HCT116 (cell line): ENCODE data around the gene ARPP21. TPM values are rescaled to one million over a fixed set of nuclear protein-coding genes. Genes with fewer than 3 reads are reported as not detected.

Experiments used
- ATAC-seq: fragments of 200-7000 bp; cut with Tn5 transposase; 2 replicates; pipeline ENCODE4 v1.9.1; 2020; ENCODE audit warnings: mild to moderate bottlenecking, moderate library complexity
- BruUV-seq: library from RNA; stranded (reverse); fragments of 400-500 nt; replicated peaks from 2 replicates; lab custom pipeline; 2021; lab: Mats Ljungman, UMichigan
- CTCF ChIA-PET: fragments of 300-600 bp; sonication (Branson Sonifier 250); formaldehyde crosslinking; loops from one replicate; lab custom pipeline; 2021; ENCODE audit warnings: antibody characterized with exemption; lab: Charles Lee
- POLR2A ChIA-PET: fragments of 300-600, 350-600 bp; sonication (Branson Sonifier 250); formaldehyde crosslinking; loops from one replicate; lab custom pipeline; 2021; ENCODE audit warnings: antibody characterized with exemption; lab: Charles Lee
- RAD21 ChIA-PET, 2 experiments: fragments of 300-600 bp; sonication (Branson Sonifier 250); formaldehyde crosslinking; loops; one replicate each; lab custom pipeline; 2023; ENCODE audit warnings: low total read pairs in 2 of 2; ENCODE audit not compliant: uncharacterized antibody in 2 of 2, unreplicated experiment in 2 of 2, low non-redundant PET in 1 of 2; lab: Charles Lee
- DNase-seq: peaks from one replicate; pipeline ENCODE4 v3.0.0-alpha.2; 2010; ENCODE audit warnings: low read depth, low spot score
- H2AFZ ChIP-seq: fragments of 200-600 bp; shearing (Covaris generic), sonication (generic); 2 replicates; pipeline ENCODE4 v1.6.1; 2017; ENCODE audit warnings: low read depth, mixed run types, mixed read lengths, antibody characterized with exemption, low read length; ENCODE audit not compliant: poor library complexity, severe bottlenecking
- H3K27ac ChIP-seq: 2 replicates; pipeline ENCODE4 v1.5.1; 2012; ENCODE audit warnings: low read depth, low read length
- H3K27me3 ChIP-seq: fragments of 200-600 bp; sonication (generic); 2 replicates; pipeline ENCODE4 v1.6.1; 2016; ENCODE audit warnings: mixed run types, low read length, mixed read lengths; ENCODE audit not compliant: insufficient read depth
- H3K36me3 ChIP-seq, 2 experiments: fragments of 200-500 bp in 1 of 2; fragments of 200-600 bp in 1 of 2; sonication (Bioruptor generic) in 1 of 2; sonication (generic) in 1 of 2; 2 replicates each; pipeline versions ENCODE4 v1.5.1 to v1.6.1; 2014 to 2016; ENCODE audit warnings: low read length in 2 of 2, inconsistent platforms in 1 of 2, mixed read lengths in 1 of 2, mixed run types in 1 of 2; ENCODE audit not compliant: insufficient read depth in 2 of 2, control insufficient read depth in 1 of 2
- H3K4me1 ChIP-seq, 2 experiments: fragments of 200-600 bp in 1 of 2; sonication (generic) in 1 of 2; 2 replicates each; pipeline versions ENCODE4 v1.5.1 to v1.6.1; 2012 to 2017; ENCODE audit warnings: low read length in 2 of 2, inconsistent platforms in 1 of 2, mild to moderate bottlenecking in 1 of 2, mixed read lengths in 1 of 2, mixed run types in 1 of 2, moderate library complexity in 1 of 2; ENCODE audit not compliant: insufficient read depth in 2 of 2, control insufficient read depth in 1 of 2
- H3K4me2 ChIP-seq: fragments of 200-600 bp; sonication (generic); 2 replicates; pipeline ENCODE4 v1.6.1; 2017; ENCODE audit warnings: mixed run types, low read length, mixed read lengths
- H3K4me3 ChIP-seq, 2 experiments: fragments of 200-600 bp in 1 of 2; sonication (generic) in 1 of 2; replicated peaks in 1 of 2; 2 replicates each; pipeline ENCODE4 v1.5.1; 2011 to 2016; ENCODE audit warnings: low read length in 2 of 2, control low read depth in 1 of 2, low read depth in 1 of 2, mild to moderate bottlenecking in 1 of 2, mixed read lengths in 1 of 2, mixed run types in 1 of 2
- H3K79me2 ChIP-seq: fragments of 200-600 bp; sonication (generic); 2 replicates; pipeline ENCODE4 v1.6.1; 2017; ENCODE audit warnings: mild to moderate bottlenecking, mixed run types, low read length, moderate library complexity, mixed read lengths; ENCODE audit not compliant: insufficient read depth
- H3K9ac ChIP-seq: fragments of 200-600 bp; sonication (generic); 2 replicates; pipeline ENCODE4 v1.6.1; 2016; ENCODE audit warnings: low read length, mixed read lengths
- H3K9me2 ChIP-seq: fragments of 200-600 bp; sonication (generic), shearing (Covaris generic); 2 replicates; pipeline ENCODE4 v1.6.1; 2017; ENCODE audit warnings: mixed run types, mild to moderate bottlenecking, moderate library complexity; ENCODE audit not compliant: insufficient read depth
- H3K9me3 ChIP-seq, 2 experiments: fragments of 200-500 bp in 1 of 2; fragments of 200-600 bp in 1 of 2; sonication (Bioruptor generic) in 1 of 2; sonication (generic) in 1 of 2; 2 replicates each; pipeline ENCODE4 v1.6.1; 2014 to 2017; ENCODE audit warnings: low read length in 2 of 2, mixed read lengths in 2 of 2, inconsistent platforms in 1 of 2, low read depth in 1 of 2, mild to moderate bottlenecking in 1 of 2, mixed run types in 1 of 2, moderate library complexity in 1 of 2; ENCODE audit not compliant: control insufficient read depth in 1 of 2, insufficient read depth in 1 of 2
- H4K20me1 ChIP-seq: fragments of 200-600 bp; sonication (generic), shearing (Covaris generic); 2 replicates; pipeline ENCODE4 v1.6.1; 2017; ENCODE audit warnings: mixed run types, mild to moderate bottlenecking, moderate library complexity; ENCODE audit not compliant: insufficient read depth
- CBX3 ChIP-seq: IDR thresholded peaks from 2 replicates; pipeline ENCODE4 v1.6.1; 2012; ENCODE audit warnings: low read depth
- EZH2phosphoT487 ChIP-seq: fragments of 200-600 bp; IDR thresholded peaks from 2 replicates; pipeline ENCODE4 v1.6.1; 2018; ENCODE audit warnings: antibody characterized with exemption, borderline replicate concordance
- POLR2A ChIP-seq: IDR thresholded peaks from 2 replicates; pipeline ENCODE4 v1.7.0; 2011; ENCODE audit warnings: borderline replicate concordance; ENCODE audit not compliant: insufficient read depth, insufficient read length; ENCODE audit errors: extremely low read depth
- RAD21 ChIP-seq: IDR thresholded peaks from 2 replicates; pipeline ENCODE4 v1.6.1; 2012; ENCODE audit warnings: low read depth, mild to moderate bottlenecking
- TCF7L2 ChIP-seq: IDR thresholded peaks from 2 replicates; pipeline ENCODE4 v1.7.0; 2011; ENCODE audit warnings: borderline replicate concordance, inconsistent platforms; ENCODE audit not compliant: insufficient read depth, insufficient read length; ENCODE audit errors: extremely low read depth
- ZFX ChIP-seq: fragments of 450-650 bp; IDR thresholded peaks from 2 replicates; pipeline ENCODE4 v1.6.1; 2017
- ZNF274 ChIP-seq: fragments of 200-500 bp; sonication (Bioruptor generic); IDR thresholded peaks from 2 replicates; pipeline ENCODE4 v1.6.1; 2014; ENCODE audit warnings: mild to moderate bottlenecking, low read depth, low read length, inconsistent platforms
- intact Hi-C: fragments of 100-400 bp; cut with micrococcal nuclease; formaldehyde crosslinking; loops from 2 replicates; pipeline ENCODE4 v1.10.0; 2022
- total RNA-seq: library from RNA; stranded (reverse); gene quantifications from one replicate; pipeline ENCODE4 v1.2.1, GENCODE V29; 2021; ENCODE audit not compliant: unreplicated experiment
- TF ChIP-seq, protein P1 (sequence below): IDR thresholded peaks from 2 replicates; pipeline ENCODE4 v1.6.1; 2012
- TF ChIP-seq, protein P2 (sequence below), 3 experiments: fragments of 200-600 bp in 1 of 3; sonication (generic) in 1 of 3; IDR thresholded peaks in 2 of 3; conservative IDR thresholded peaks in 1 of 3; 2 replicates each; pipeline ENCODE4 v1.5.1; 2012 to 2017; ENCODE audit warnings: low read depth in 2 of 3, low read length in 2 of 3, antibody characterized with exemption in 1 of 3, borderline replicate concordance in 1 of 3, control low read depth in 1 of 3, mild to moderate bottlenecking in 1 of 3, mixed read lengths in 1 of 3, mixed run types in 1 of 3, moderate library complexity in 1 of 3; ENCODE audit not compliant: insufficient read depth in 1 of 3
- TF ChIP-seq, protein P3 (sequence below): IDR thresholded peaks from 2 replicates; pipeline ENCODE4 v1.6.1; 2012

The ARPP21 gene
- total RNA-seq, 1 experiment from 2014 or later = not detected

DNA sequence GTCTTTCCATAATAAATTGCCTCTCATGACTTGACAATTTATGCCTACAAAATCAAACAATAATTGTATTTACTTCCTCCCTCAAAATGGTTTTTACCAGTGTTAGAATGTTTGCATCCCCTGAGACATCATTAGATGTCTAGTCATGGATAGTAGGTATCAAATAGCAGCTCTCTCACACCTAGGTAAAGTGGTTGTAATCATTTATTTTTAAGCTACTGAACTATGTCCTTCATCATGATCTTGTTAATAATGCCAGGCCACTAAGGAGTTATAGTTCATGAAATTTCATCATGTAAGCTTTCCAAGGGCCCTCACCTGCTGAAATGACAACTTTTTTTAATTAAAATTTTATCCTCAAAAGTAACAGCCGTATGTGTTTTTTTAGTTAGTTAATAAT, 134.1 kb downstream of the ARPP21 start:
- no peaks in the 10 kb centered on the region for H3K9me2 ChIP-seq
- intact Hi-C loops = no loop called here
- H3K4me3 ChIP-seq = no peak overlapping the region
- H3K4me1 ChIP-seq = no peaks in the 10 kb centered on the region
- H3K79me2 ChIP-seq = no peaks in the 10 kb centered on the region
- no peak for ATAC-seq
- no TSS peak for BruUV-seq
- no peak for DNase-seq
- no peaks in the 10 kb centered on the region for H3K36me3 ChIP-seq
- ChIA-PET CTCF (no interaction called here), RAD21 (no interaction called here), POLR2A (no interaction called here)
- H3K27ac ChIP-seq = no peak overlapping the region
- no peaks in the 10 kb centered on the region for H3K27me3 ChIP-seq
- H3K4me2 ChIP-seq = no peak overlapping the region
- no peak overlapping the region for H3K9ac ChIP-seq
- no peak for TF ChIP-seq TCF7L2
- no peak for TF ChIP-seq POLR2A
- no peak for TF ChIP-seq EZH2phosphoT487
- TF ChIP-seq, protein P1, sequence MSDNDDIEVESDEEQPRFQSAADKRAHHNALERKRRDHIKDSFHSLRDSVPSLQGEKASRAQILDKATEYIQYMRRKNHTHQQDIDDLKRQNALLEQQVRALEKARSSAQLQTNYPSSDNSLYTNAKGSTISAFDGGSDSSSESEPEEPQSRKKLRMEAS = no peak
- H3K9me3 ChIP-seq = peaks cover 5 to 15% of the 10 kb centered on the region in 2 experiments; a peak in 2 of 4 replicates
- H4K20me1 ChIP-seq = no peaks in the 10 kb centered on the region
- H2AFZ ChIP-seq = no peak overlapping the region

DNA sequence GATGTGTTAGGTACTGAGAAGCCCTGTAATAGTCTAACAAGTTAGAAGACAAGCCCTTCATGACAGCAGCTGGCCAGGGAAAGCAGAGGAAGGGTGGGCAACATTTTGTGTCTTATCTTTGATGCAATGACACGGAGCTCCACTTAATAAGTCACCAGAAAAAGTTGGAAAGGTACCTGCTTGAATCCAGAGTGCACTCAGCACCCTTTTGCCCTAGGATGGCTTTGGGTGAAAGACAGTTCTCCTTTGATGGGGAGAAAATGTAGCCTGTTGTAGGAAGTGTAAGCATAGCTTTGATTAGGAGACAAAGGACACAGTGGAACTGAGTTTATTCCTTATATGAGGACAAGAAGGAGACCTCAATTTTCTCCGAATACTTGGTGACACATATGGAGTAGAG, 137.0 kb downstream of the ARPP21 start:
- BruUV-seq = no TSS peak
- H2AFZ ChIP-seq = no peak overlapping the region
- CTCF ChIA-PET = no interaction called here

More for the DNA sequence above, 137.0 kb downstream of the ARPP21 start:
- H3K4me2 ChIP-seq = no peak overlapping the region
- DNase-seq = no peak
- no peaks in the 10 kb centered on the region for H3K27me3 ChIP-seq
- TF ChIP-seq RAD21 (no peak), ZFX (no peak), CBX3 (no peak), ZNF274 (no peak)
- TF ChIP-seq, protein P2, sequence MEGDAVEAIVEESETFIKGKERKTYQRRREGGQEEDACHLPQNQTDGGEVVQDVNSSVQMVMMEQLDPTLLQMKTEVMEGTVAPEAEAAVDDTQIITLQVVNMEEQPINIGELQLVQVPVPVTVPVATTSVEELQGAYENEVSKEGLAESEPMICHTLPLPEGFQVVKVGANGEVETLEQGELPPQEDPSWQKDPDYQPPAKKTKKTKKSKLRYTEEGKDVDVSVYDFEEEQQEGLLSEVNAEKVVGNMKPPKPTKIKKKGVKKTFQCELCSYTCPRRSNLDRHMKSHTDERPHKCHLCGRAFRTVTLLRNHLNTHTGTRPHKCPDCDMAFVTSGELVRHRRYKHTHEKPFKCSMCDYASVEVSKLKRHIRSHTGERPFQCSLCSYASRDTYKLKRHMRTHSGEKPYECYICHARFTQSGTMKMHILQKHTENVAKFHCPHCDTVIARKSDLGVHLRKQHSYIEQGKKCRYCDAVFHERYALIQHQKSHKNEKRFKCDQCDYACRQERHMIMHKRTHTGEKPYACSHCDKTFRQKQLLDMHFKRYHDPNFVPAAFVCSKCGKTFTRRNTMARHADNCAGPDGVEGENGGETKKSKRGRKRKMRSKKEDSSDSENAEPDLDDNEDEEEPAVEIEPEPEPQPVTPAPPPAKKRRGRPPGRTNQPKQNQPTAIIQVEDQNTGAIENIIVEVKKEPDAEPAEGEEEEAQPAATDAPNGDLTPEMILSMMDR (IDR thresholded peaks at IDR 0.05 in 2 of 3, conservative IDR thresholded peaks at IDR 0.05 in 1 of 3; ENCODE audit: borderline replicate concordance in 1 of 3, insufficient read depth in 1 of 3, low read depth in 2 of 3, low read length in 2 of 3) = no peak
- TF ChIP-seq, protein P1 = no peak
- TF ChIP-seq, protein P3, sequence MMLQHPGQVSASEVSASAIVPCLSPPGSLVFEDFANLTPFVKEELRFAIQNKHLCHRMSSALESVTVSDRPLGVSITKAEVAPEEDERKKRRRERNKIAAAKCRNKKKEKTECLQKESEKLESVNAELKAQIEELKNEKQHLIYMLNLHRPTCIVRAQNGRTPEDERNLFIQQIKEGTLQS = no peak
- intact Hi-C loops = no loop called here
- H3K9me2 ChIP-seq = no peaks in the 10 kb centered on the region
- peaks cover 5 to 11% of the 10 kb centered on the region in 2 experiments; a peak in 2 of 4 replicates for H3K9me3 ChIP-seq
- no peak for ATAC-seq
- H3K79me2 ChIP-seq = no peaks in the 10 kb centered on the region
- H3K36me3 ChIP-seq = no peaks in the 10 kb centered on the region
- H3K9ac ChIP-seq = no peak overlapping the region
- H3K27ac ChIP-seq = no peak overlapping the region
- POLR2A ChIA-PET = no interaction called here
- H4K20me1 ChIP-seq = no peaks in the 10 kb centered on the region
- H3K4me1 ChIP-seq = no peaks in the 10 kb centered on the region
- H3K4me3 ChIP-seq = no peak overlapping the region
- RAD21 ChIA-PET = no interaction called here
